Left renal cortex interstitium (tissue), 4 donors: Measurements from ENCODE around the gene ZFP62. TPM values are rescaled to one million over a fixed set of nuclear protein-coding genes. Genes with fewer than 3 reads are reported as not detected.

Experiments used
- DNase-seq, 4 donors: peaks; one replicate each; pipeline ENCODE4 v3.0.0-alpha.2; 2013; ENCODE audit warnings: low read depth in 4 of 4, low spot score in 2 of 4, missing footprints in 1 of 4
- polyA plus RNA-seq, 4 donors: library from polyadenylated mRNA; unstranded; fragments of 120-200 nt; gene quantifications; one replicate each; pipeline ENCODE4 v1.2.1, GENCODE V29; 2013; ENCODE audit not compliant: insufficient read length in 4 of 4

Gene ZFP62
- polyA plus RNA-seq, 4 donors, result 49.8 to 69.2 (median 62.5) TPM

GRCh38 chr5:180813420-180813819 lies 47.7 kb downstream of the ZFP62 start:
- no peak for DNase-seq

DNA sequence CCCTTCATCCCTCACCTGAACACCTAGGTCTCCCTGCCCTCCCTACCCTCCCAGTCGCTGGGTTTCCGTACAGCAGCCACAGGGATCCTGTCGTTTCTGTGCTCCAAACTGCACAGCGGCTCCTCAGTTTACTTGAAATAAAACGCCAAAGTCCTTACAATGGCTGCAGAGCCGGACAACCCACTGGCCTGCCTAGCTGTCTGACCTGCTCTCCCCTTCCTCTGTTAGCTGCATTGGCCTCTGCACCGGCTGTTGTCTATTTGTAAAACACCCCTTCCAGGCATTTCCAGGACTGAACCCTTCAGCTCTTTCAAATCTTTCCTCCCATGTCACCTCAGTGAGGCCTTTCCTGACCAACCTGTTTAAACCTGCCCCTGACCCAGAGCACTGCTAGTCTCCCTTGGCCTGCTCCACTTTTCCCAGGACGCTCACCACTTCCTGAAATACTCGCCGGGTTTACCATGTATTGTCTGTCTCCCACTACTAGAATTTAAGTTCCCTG lies 49.4 kb downstream of the ZFP62 start:
- DNase-seq, result no peak

- no peak for DNase-seq
These were observed 50.0 kb downstream of the ZFP62 start for GRCh38 chr5:180810959-180811622.

- DNase-seq, result peak; percentile 92 to 97 (median 96)
These were observed 50.7 kb downstream of the ZFP62 start for GRCh38 chr5:180810210-180810958.

DNA sequence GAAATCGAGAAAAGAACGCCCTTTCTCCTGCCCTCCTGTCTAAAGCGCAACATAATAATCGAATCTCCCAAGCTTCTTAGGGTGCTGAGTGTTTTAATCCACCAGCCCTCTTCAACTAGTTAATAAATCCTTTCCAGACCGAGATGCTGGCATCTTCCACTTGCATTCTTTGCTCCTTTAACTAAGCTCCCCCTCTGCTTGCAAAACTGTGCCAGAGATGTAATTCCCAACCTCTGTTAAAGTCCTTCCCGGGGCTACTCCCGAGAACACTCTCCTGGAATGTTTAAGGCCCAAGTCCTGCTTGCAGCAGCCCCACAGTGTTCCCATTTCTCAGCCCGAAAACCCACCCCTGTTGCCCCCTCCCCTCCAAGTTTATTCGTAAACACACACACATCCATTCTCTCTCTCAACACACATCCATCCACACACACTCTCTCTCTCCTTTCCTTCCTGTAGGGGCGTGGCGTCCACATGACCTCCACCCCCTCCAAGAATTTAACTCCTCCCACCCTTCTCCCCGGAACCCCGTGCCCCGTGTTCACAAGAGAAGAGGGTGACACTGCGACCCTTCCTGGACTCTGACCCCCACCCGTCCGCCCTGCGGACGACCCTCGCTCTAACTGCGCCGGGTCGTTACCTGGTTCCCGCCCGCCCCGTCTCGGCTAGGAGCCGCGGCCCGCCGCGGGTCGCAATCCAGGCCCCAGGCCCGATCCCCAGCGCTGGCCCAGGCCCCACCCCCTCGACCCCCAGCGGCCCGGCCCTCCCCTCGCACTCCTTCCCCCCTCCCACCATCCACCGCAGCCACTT lies 51.5 kb downstream of the ZFP62 start:
- DNase-seq, result peak in 1 of 4 donors; percentile 78

DNA sequence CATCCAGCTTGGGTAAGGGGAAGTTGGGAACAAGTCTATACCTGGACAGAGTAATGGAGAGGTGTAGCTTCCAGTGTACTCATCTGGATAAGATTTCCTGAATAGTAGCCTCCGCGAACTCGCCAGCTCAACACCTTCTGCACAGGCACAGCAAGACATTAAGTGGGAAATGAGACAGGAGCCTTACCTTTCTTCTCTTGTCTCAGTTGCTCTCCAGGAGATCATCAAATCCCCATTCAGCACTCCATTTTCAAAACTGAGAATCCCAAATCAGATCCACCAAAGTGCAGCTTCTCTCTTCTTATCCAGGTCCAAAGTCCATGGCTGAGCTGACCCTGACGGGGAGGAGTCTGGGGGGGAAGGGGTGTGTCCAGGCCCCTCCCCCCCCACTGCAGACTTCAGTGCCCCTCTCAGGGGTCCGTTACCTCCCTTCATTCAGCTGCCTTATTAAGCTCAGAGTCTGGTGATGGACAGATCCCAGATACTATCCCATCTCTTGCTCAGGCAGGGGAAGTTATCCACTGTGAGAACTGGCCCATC lies 52.5 kb downstream of the ZFP62 start:
- no peak for DNase-seq

DNA sequence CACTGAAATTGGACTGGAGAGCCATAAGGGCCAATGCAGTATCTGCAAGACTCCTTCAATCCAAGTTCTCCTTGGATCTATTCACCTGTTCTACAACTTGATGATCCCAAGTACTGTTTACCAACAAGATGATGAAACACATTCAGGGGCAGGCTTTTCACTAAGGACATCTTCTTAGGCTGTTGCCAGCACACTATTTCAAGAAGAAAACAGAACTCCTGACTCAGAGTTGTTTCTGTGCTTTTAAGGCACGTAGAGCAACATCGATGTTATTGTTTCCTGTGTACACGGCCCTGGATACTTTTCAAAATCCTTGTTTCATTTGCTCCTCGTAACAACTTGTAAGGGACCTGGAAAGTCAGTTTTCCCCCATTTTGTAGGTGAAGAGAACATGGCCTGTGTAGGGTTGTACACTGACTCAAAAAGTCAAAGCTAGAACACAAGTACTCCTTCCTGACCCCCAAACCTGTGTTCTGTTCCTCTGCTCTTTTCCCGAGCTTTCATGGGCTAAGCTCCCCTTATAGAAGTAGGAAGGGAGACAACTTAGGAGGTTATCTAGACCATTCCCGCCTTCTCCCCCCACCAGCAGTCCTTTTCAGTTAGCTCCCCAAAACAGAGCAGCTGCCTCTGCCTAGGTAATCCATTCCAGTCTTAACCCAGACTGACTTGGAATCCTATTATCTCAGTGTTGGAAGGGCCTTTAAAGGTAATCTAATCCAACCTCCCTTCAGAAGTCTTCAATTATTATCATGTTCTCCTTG lies 53.2 kb downstream of the ZFP62 start:
- DNase-seq, result no peak

DNA sequence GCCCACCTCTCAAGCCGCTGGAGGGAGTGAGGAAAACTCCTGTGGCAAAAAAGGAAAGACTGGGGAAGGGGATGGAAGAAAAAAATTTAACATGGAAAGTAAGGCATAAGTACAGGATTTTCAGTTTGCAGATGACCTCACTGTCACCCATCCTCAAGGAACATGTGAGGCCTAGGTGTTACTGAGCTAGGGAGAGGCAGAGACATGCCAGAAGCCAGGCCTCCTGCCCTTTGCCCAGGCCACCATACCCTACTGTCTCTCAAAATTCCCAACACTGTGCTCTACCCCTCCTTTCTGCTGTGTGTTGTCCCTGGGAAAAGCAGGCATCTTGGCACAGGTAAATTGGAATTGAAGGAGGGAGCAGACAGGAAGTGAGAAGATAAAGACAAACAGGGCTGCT lies 54.0 kb downstream of the ZFP62 start:
- no peak for DNase-seq

- DNase-seq, result no peak
These were observed 54.6 kb downstream of the ZFP62 start for GRCh38 chr5:180806351-180807011.

- no peak for DNase-seq
These were observed 56.9 kb downstream of the ZFP62 start for GRCh38 chr5:180804129-180804618.

GRCh38 chr5:180803181-180804128 lies 57.6 kb downstream of the ZFP62 start:
- no peak for DNase-seq

GRCh38 chr5:180802325-180803180 lies 58.5 kb downstream of the ZFP62 start, which contains the start of gene MGAT1:
TSS of gene MGAT1 (minus strand) at chr5:180802806. CDS start at chr5:180792971, 9,835 bp downstream.
- DNase-seq, result no peak

- no peak for DNase-seq
These were observed 59.3 kb downstream of the ZFP62 start for GRCh38 chr5:180801596-180802324.

GRCh38 chr5:180799902-180800801 lies 60.9 kb downstream of the ZFP62 start:
- no peak for DNase-seq

DNA sequence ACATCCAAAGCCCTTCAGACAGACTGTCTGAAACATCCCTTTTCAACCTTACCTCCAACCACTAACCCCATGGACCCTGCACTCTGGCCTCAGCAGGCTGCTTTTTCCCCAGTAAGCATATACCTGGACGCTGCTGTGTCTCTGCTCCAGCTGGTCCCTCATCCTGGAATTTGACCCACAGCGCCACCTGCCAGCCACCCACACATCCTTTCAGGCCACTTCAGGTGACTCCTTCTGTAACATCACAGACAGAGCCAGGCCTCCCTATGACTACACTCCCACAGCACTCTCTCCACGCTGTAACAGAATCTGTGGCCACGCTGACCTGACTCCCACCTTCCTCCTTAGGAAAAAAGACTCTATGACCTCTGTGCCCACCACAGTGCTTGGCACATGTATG lies 61.9 kb downstream of the ZFP62 start:
- no peak for DNase-seq

- DNase-seq, result no peak
These were observed 62.9 kb downstream of the ZFP62 start for GRCh38 chr5:180798193-180798592.
